GM19043 (cell line): ENCODE data around the gene OTOGL.

Source experiments
- ATAC-seq: cut with Tn5 transposase; IDR thresholded peaks from one replicate; pipeline ENCODE4 v1.9.1; 2021; ENCODE audit warnings: low read depth; ENCODE audit not compliant: unreplicated experiment

OTOGL gene

DNA sequence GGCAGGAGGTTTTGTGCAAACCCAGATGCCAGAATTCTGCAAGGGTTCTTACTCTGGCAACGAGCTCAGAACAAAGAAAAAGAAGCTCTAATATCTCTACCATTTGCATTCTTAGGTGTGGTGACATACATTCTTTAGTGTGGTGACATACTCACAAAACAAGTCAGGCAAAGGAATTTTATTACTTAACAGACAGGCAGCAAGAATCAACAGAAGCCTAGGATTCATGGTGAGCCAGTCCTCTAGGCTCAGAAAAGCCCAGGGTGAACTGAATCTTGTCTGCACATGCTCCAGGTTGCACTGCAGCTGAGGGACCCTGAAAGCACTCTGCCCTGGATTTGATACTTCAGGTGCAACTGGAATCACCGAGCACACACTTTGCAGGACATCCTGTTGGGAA lies 222.3 kb downstream of the OTOGL start:
- no peak for ATAC-seq

GRCh38 chr12:80325167-80325959 lies 226.0 kb downstream of the OTOGL start:
- ATAC-seq: no peak

DNA sequence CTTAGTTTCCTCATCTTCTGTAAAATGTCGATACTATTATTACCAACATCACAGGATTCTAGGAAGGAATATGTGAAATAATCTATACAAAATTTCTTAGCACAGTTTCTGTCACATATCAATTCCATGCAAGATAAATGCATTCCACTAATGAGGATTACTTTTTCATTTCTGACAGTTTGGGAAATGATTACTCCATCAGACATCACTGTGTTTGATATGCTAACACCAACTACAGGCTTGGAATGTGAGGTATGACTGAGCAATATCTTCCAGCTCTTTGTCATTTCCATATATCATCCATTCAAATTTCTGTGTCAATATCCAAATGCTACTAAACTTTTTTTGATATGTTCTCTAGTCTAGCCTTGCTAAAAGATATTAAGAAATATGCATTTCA lies 233.5 kb downstream of the OTOGL start:
- ATAC-seq: no peak

GRCh38 chr12:80352474-80352873 lies 253.1 kb downstream of the OTOGL start:
- ATAC-seq: no peak

DNA sequence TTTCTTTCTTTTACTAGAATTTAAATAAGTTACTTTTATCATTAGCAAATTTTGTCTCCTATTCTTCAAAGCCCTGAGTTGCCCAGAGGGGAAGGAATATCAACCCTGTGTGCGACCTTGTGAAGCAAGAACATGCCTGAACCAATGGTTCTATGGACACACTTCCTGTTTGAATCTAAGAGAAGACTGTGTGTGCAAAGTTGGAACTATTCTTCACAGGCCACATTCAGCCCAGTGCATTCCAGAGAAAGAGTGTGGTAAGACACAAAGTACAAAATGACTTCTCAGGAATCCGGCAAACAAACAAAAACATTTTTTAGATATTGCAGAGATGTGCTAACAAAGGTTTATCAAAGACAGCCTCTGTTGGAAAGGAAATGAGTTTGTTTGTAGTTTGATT lies 253.9 kb downstream of the OTOGL start:
- no peak for ATAC-seq

GRCh38 chr12:80356097-80356496 lies 256.8 kb downstream of the OTOGL start:
- no peak for ATAC-seq

- no peak for ATAC-seq
Observed at GRCh38 chr12:80359703-80360102, 260.4 kb downstream of the OTOGL start.

DNA sequence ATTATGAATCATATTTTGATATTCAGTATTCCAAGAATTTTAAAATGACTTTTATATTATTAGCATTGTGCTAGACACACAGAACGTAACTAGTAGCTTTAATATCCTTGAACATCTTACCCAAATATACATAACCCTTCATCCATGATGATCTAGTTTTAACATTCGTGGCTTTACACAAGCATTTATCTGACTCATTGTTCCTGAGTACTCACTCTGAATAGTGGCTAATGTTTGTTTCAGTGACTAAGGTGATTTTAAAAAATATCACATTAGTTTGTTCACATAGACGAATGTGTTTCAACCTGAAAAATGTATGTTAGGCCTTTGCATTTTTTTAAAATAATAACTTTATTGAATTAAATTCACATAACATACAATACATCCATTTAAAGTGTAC lies 264.7 kb downstream of the OTOGL start:
- no peak for ATAC-seq

- ATAC-seq: no peak
Observed at GRCh38 chr12:80373666-80374065, 274.3 kb downstream of the OTOGL start.

DNA sequence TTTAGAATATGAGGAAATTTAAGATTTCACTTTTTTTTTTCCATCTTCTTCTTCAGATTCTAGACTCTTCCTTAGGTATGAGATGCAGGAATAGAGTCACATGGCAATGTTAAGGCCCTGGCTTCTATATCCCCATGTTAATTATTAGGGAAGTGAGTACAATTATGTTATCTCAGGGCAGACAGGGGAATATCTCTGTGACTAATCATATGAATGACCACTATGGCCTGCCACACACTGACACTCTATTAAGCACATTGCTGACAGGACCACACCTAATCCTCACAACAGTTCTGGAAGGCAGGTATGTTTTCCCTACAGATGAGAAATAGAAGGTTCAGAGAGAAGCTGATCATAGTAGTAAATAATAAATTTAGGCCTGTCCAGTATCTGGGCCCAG lies 275.3 kb downstream of the OTOGL start:
- ATAC-seq: no peak

DNA sequence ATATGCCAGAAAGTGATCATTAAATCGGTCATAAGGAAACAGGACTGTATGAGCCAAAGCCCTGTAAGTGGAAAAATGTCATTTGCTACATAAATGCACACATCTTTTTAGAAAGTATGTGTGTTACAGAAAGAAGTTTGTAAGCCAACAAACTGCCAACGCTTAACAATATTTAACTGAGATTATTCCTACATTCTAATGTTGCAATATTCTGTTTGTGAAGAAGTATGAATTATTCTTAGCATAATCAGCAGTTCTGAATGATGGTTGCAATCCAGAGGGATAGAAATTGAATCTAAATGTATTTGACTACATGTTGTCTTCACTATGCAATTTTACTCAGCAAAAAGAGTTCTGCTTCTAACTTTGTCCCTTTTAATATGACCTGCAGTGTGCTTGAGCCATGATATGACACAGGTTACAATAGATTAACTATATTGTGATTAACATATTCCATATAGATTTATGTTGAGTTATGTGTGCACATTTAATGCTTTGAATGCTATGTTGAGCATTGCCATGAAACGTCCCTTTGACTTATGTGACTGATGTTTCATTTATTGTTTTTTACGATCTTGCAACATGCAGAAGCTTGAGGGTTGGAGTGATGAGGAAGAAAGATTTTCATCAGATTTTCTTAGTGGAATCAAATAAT lies 277.9 kb downstream of the OTOGL start:
- ATAC-seq: no peak

DNA sequence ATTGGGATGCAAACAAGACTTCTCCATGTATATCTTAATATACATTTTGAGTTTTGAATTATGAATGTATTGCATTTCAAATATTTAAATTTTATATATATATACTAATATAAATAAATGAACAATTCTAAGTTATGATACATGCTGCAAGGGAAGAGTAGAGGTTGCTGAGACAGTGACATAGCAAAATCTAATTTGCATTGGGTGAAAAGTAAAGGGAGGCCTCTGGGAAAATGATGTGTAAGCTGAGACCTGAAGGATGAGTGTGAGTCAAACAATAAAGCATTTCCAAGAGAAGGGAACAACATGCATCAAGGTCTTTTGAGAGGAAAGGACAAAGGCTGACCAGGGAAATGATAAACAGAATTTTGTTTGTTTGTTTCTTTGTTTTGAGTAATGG lies 281.8 kb downstream of the OTOGL start:
- no peak for ATAC-seq

DNA sequence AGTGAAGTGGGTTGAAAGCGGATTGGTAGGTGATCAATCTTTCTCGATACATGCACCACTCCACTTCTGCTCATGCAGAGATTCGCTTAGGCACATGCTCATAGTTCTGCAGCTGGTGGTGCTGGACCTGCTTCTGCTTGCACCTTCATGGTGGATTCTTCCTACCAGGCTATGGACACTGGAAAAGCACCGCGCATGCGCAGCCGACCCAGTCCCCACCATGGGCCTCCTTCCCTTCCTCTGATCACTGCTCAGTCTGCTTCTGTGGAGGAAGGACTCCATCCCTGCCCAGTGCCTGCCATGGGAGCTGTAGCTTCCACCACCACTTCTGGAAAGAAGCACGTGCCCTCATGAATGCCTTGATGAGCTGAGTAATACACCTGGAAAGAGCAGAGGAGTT lies 282.9 kb downstream of the OTOGL start:
- ATAC-seq: no peak

DNA sequence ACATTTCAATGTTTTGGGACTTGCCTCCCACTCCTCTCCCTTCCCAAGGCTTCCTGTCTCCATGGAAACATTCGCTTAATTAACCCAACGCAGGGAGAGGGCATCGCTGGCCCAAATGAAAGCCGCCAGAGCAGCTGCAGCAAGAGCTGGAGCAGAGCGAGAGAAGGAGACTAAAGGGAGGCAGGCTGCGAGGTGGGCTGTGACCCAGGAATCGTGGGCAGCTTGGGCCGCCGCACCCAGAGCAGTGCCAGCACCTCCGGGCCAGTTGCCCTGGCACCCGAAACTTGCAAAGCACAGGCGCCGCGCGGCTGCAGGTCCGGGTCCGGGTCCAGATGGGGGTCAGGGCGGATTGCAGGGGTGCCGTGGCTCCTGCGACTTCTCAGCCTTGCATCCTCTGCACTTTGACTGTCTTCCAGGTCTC lies 301.2 kb downstream of the OTOGL start:
- no peak for ATAC-seq

DNA sequence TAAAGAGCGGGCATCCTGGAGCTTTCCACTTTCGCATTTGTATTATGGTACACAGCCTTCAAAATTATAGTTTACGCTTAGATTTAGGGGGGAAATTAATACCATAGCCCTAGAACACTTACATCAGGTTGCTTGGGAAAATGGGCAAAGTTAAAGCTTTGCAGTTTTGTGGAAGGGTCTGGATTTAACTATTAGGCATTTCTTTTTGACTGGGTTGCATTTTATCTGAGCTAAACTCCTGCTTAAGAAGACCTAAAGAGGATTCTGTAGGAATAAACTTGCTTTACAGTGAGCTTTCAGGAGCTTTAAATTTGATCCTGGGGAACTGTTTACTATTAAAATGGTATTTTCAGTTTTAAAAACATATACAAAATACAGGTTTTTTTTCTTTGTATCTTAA lies 301.9 kb downstream of the OTOGL start:
- no peak for ATAC-seq

DNA sequence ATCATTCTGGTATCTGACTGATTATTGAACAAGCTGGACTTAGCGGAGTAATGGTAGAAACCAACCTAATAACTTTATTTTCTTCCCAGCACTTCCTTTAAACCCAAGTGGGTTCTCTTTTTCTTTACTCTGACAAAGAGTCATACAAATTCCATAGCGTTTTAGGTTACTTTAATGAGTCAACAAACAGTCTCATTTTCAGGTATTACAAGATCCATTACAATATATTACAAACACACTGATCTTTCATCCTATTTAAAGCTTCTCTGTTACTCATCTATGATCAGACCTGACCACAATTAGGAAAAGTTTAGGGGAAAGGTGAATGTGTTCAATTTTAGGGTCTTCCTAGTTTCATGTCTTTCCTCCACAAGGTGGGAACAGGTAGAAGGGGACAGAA lies 305.3 kb downstream of the OTOGL start:
- ATAC-seq: no peak

DNA sequence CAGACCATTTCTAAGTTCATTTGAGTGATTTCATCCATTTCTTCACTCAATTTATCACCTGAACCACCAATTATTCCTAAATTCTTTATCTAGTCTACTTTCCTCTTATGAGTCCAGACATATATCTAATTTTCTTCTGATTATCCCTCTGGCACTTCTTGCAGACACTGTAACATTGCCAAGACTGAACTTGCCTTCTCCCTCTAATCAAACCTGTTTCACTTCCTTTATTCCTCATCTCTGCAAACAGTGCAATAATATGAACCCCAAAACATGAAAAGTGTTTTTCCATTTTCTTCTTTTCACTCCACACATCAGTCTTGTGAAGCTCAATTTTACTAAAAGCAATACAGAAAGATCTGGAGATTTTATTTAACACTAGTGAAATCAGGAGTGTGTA lies 306.9 kb downstream of the OTOGL start:
- no peak for ATAC-seq

GRCh38 chr12:80411787-80412186 lies 312.4 kb downstream of the OTOGL start:
- ATAC-seq: no peak

GRCh38 chr12:80412343-80412953 lies 313.1 kb downstream of the OTOGL start:
- ATAC-seq: peak; percentile 56

- ATAC-seq: no peak
Observed at GRCh38 chr12:80413462-80413861, 314.1 kb downstream of the OTOGL start.

- ATAC-seq: no peak
Observed at GRCh38 chr12:80415466-80415865, 316.1 kb downstream of the OTOGL start.

DNA sequence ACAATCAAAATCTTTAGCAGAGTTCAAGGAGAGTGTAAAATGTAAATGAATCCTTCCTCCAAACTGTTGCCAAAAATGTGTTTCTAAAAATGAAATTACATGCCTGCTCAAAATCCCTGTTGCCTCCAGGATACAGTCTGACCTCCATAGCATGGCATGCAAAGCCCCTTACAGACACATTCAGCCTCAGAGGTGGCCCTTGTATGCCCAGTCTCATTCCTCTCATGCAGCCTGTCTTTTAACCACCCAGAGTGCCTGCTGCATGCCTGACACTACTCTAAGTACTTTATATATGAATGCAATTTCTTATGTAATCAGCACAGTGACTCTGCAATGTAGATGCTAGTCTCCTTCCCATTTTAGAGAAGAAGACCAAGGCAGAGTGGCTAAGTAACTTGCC lies 320.3 kb downstream of the OTOGL start:
- no peak for ATAC-seq
